Measurements from ENCODE around the gene ZNF701.
"Not testable (repeated sequence)": the region's sequence is repeated elsewhere in the genome, so short reads cannot be mapped to it uniquely, and the experiment has no call there.

Gene ZNF701

GRCh38 chr19:52566588-52566987 lies 3.5 kb upstream of the ZNF701 start:
- no peak for DNase-seq (ENCODE audit: low read depth)

- no peak for DNase-seq (ENCODE audit: low read depth)
Observed at GRCh38 chr19:52567921-52568320, 2.2 kb upstream of the ZNF701 start.

GRCh38 chr19:52569638-52569999 lies 468 bp upstream of the ZNF701 start:
- peak; percentile 0 for DNase-seq (ENCODE audit: low read depth)

- DNase-seq (ENCODE audit: low read depth), result no peak
Observed at GRCh38 chr19:52584736-52585440, 14.8 kb downstream of the ZNF701 start.

GRCh38 chr19:52585604-52586003 lies 15.5 kb downstream of the ZNF701 start:
- DNase-seq (ENCODE audit: low read depth), result no peak

- no peak for DNase-seq (ENCODE audit: low read depth)
Observed at GRCh38 chr19:52590728-52591127, 20.6 kb downstream of the ZNF701 start.

GRCh38 chr19:52592301-52592700 lies 22.2 kb downstream of the ZNF701 start:
- peak; percentile 8 for DNase-seq (ENCODE audit: low read depth)

- not testable (repeated sequence) for DNase-seq (ENCODE audit: low read depth)
Observed at GRCh38 chr19:52593441-52593840, 23.4 kb downstream of the ZNF701 start.

- no peak for DNase-seq (ENCODE audit: low read depth)
Observed at GRCh38 chr19:52599241-52599640, 29.2 kb downstream of the ZNF701 start.

GRCh38 chr19:52600639-52601024 lies 30.5 kb downstream of the ZNF701 start:
- DNase-seq (ENCODE audit: low read depth), result no peak

- DNase-seq (ENCODE audit: low read depth), result peak; percentile 91
Observed at GRCh38 chr19:52601025-52601973, 31.2 kb downstream of the ZNF701 start.

- not testable (repeated sequence) for DNase-seq (ENCODE audit: low read depth)
Observed at GRCh38 chr19:52601974-52602366, 31.9 kb downstream of the ZNF701 start.

- no peak for DNase-seq (ENCODE audit: low read depth)
Observed at GRCh38 chr19:52602941-52603340, 32.9 kb downstream of the ZNF701 start.

GRCh38 chr19:52603558-52604207 lies 33.6 kb downstream of the ZNF701 start:
- no peak for DNase-seq (ENCODE audit: low read depth)

- DNase-seq (ENCODE audit: low read depth), result no peak
Observed at GRCh38 chr19:52613299-52613906, 43.3 kb downstream of the ZNF701 start.

- DNase-seq (ENCODE audit: low read depth), result no peak
Observed at GRCh38 chr19:52621376-52621775, 51.3 kb downstream of the ZNF701 start.

- no peak for DNase-seq (ENCODE audit: low read depth)
Observed at GRCh38 chr19:52622261-52622660, 52.2 kb downstream of the ZNF701 start.

- DNase-seq (ENCODE audit: low read depth), result no peak
Observed at GRCh38 chr19:52626915-52627314, 56.8 kb downstream of the ZNF701 start.

- not testable (repeated sequence) for DNase-seq (ENCODE audit: low read depth)
Observed at GRCh38 chr19:52627441-52627840, 57.4 kb downstream of the ZNF701 start.

- no peak for DNase-seq (ENCODE audit: low read depth)
Observed at GRCh38 chr19:52635786-52636570, 65.9 kb downstream of the ZNF701 start.
